GM12872 (cell line): ENCODE results near the gene CMTM4.
A peak's percentile ranks its signal among the peaks of the same experiment; 100 is the strongest.

Experiments
- CTCF ChIP-seq: IDR thresholded peaks from 3 replicates; pipeline ENCODE4 v1.5.1; 2011; ENCODE audit warnings: low read depth, mild to moderate bottlenecking, low read length, moderate library complexity; ENCODE audit not compliant: insufficient read depth

The CMTM4 gene

GRCh38 chr16:66717112-66717675 lies 20.7 kb upstream of the CMTM4 start:
- peak; percentile 30; the same call in 1 of the 3 replicates for TF ChIP-seq CTCF

- no peak for TF ChIP-seq CTCF
Observed at GRCh38 chr16:66714654-66715307, 18.2 kb upstream of the CMTM4 start.

GRCh38 chr16:66714062-66714461 lies 17.5 kb upstream of the CMTM4 start:
- no peak for TF ChIP-seq CTCF

GRCh38 chr16:66713076-66713475 lies 16.5 kb upstream of the CMTM4 start:
- no peak for TF ChIP-seq CTCF

- no peak for TF ChIP-seq CTCF
Observed at GRCh38 chr16:66712512-66712911, 16.0 kb upstream of the CMTM4 start.

GRCh38 chr16:66711581-66711980 lies 15.0 kb upstream of the CMTM4 start:
- TF ChIP-seq CTCF: no peak

- TF ChIP-seq CTCF: no peak
Observed at GRCh38 chr16:66706506-66706880, 9.9 kb upstream of the CMTM4 start.
